GM20000 (cell line): ENCODE results near the gene FANCL.
"Not testable (repeated sequence)": the region's sequence is repeated elsewhere in the genome, so short reads cannot be mapped to it uniquely, and the experiment has no call there.

Experiments used
- DNase-seq: peaks from one replicate; pipeline ENCODE4 v3.0.0; 2012; ENCODE audit warnings: low spot score
- TF ChIP-seq, protein P1 (sequence below): IDR thresholded peaks from 2 replicates; pipeline ENCODE4 v1.5.1; 2012; ENCODE audit warnings: mild to moderate bottlenecking, control low read depth; ENCODE audit errors: extremely low read depth, missing control alignments

FANCL gene

DNA sequence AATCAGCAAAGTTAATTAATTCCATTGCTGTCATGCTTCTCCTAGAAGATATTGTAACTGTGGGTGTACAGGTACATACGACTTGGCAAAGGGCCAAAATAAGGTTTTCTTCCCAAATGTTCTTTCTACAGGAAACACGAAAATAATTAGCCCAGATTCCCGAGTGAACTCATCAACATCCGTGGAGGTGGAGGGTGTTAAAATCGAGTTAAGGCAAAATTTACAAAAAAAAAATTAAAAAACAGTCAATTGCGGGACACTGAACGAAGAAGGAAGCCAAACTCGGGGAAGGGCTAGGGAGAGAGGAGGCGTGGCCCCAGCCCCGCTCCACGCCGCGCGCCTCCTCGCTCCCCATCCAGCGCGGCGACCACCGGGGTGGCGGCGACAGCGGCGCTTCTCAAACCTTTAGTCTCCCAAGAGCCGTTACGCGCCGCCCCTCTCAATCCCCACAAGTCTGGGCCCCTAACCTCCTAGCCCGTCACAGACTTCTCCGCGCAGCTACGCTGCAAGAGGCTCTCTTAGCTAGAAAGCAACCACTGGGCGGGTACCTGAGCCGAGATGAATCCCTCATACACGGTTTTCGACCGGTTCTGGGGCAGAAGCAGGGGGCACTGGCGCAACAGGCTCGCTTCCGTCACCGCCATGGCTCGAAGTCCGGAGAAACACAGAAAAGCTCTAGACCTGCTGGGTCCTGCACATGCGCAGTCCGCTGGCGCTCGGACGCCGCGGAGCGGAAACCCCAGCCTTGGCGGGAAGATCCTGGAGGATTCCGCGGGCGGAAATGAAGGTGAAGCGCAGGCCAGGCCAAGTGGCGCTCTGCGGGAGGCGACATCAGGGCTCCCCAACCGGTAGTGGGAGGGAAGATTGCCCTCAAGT, at the start of gene FANCL:
TSS of gene FANCL (minus strand) at position 656 of the 876 bp plus-strand sequence. CDS start at position 644, 12 bp downstream.
- TF ChIP-seq, protein P1, sequence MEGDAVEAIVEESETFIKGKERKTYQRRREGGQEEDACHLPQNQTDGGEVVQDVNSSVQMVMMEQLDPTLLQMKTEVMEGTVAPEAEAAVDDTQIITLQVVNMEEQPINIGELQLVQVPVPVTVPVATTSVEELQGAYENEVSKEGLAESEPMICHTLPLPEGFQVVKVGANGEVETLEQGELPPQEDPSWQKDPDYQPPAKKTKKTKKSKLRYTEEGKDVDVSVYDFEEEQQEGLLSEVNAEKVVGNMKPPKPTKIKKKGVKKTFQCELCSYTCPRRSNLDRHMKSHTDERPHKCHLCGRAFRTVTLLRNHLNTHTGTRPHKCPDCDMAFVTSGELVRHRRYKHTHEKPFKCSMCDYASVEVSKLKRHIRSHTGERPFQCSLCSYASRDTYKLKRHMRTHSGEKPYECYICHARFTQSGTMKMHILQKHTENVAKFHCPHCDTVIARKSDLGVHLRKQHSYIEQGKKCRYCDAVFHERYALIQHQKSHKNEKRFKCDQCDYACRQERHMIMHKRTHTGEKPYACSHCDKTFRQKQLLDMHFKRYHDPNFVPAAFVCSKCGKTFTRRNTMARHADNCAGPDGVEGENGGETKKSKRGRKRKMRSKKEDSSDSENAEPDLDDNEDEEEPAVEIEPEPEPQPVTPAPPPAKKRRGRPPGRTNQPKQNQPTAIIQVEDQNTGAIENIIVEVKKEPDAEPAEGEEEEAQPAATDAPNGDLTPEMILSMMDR = no peak
- DNase-seq = peak; percentile 91

DNA sequence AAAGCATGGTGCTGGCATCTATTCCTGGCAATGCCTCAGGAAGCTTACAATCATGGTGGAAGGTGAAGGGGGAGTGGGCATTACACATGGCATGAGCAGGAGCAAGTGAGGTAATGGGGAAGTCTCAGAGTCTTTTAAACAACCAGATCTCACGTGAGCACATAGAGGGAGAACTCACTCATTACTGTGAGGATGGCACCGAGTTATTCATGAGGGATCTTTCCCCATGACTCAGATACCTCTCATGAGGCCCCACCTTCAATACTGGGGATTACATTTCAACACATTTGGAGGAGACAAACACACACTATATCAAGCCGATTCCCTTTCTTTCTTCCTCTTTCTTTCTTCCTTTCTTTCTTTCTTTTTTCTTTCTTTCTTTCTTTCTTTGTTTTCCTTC, 47.9 kb upstream of the FANCL start:
- no peak for DNase-seq

DNA sequence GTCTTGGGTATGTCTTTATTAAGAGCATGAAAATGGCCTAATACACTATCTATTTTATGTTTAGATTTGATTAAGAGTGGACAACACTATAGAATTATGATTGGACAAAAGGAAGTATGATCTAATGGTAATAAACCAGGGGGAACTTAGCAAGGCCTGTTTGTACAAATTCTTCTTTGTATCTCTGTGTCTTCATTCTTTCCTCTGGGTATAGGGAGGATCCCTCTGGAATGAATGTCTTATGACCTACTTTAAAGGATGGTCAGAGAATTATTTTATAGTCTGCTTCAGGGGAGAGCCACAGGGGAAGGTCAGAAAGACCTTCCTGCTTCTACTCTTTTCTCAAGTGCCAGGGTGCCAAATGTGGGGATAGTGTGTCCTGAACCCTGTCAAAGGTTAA, 42.8 kb upstream of the FANCL start:
- no peak for DNase-seq
- TF ChIP-seq, protein P1 = no peak

More for the DNA sequence above, 47.9 kb upstream of the FANCL start:
- TF ChIP-seq, protein P1 = no peak

DNA sequence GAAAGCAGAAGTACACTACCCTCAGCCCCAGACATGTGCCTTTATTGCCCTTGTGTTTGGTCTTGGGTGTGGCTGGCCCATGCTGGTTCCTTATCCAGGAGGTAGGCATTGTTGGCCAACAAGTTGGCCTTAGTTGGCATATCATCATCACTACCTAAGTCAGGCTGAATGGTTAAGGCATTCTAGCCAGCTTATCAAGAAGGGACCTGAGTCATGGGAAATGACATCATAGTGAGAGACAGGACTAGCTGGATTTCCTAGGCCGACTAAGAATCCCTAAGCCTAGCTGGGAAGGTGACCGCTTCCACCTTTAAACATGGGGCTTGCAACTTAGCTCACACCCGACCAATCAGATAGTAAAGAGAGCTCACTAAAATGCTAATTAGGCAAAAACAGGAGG, 34.0 kb upstream of the FANCL start:
- DNase-seq = not testable (repeated sequence)

DNA sequence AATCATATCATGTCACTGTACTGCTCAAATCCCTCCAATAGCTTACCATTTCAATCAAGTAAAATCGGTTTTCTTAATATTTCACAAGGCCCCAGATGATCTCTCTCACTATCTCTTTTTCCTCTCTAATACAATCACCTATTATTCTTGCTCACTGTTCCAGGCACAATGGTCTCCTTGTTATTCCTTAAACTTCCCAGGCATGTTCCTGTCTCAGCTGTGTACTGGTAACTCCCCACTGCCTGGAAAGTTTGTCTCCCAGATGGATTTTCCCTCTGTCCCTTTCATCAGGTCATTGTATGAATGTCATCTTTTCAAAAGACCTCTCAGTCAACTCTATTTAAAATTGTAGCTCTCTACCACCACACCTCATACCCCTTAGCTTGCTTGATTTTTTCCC, 30.7 kb upstream of the FANCL start:
- DNase-seq = no peak
- TF ChIP-seq, protein P1 = no peak

DNA sequence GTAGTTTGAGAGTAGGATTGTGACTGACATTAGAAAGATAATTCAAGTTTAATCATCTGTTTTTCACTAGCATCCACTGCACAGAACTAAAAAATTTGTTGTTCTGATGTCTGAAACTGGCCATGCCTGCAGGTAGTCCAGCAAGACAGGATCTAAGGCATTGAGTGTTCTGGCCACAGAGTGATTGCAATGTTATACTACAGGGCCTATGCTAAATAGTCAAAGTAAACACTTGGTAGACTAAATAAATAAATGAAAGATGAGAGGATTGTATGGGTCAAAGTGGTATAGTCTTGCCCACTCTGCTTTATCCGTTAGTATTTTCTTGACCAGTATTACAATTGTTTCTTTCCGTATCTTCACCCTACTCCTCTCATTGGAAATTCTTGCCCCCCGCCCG, 27.6 kb upstream of the FANCL start:
- DNase-seq = no peak
- TF ChIP-seq, protein P1 = no peak

DNA sequence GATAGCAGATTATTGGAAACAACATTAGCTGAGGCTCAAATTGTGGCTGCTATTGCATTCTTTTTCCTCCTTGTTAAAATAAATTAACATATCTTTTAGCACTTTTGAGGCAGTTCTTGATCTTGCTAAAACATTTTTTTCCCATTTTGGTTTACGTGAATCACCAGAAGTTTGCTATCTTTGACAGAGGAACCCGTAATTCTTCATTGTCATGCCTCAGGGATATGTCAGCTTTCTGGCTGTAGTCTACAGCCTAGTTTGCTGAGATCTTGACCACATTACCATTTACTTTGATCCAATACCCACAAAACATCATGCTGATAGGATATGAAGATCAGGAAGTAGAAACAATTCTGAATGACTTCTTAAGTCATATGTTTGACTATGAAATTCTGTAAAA, 25.1 kb upstream of the FANCL start:
- TF ChIP-seq, protein P1 = no peak
- DNase-seq = no peak

DNA sequence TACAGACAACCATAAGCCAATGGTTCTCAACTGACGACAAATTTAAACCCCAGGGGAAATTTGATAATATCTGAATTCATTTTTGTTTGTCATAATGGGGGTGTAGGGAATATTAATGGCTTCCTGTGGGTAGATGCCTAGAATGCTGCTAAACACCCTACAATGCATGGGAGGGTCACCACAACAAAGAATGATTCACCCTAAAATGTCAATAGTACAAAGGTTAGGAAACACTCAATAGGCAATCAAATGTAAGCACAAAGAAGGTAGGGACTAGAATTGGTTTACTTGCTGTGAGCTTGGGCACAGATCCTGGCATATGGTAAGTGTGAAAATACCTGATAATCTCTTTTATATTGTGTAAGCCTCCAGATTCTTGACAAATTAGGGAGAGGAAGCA, 20.1 kb upstream of the FANCL start:
- TF ChIP-seq, protein P1 = no peak

DNA sequence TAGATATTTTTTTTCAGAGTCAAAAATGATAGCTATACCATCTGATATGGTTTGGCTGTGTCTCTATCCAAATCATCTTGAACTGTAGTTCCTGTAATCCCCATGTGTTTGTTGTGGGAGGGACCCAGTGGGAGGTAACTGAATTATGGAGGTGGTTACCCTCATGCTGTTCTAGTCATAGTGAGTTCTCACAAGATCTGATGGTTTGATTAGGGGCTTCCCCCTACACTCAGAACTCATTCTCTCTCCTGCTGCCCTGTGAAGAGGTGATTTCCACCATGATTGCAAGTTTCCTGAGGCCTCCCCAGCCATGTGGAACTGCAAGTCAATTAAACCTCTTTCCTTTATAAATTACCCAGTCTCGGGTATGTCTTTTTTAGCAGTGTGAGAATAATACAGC, 17.3 kb upstream of the FANCL start:
- not testable (repeated sequence) for DNase-seq

More for the DNA sequence above, 20.1 kb upstream of the FANCL start:
- no peak for DNase-seq

DNA sequence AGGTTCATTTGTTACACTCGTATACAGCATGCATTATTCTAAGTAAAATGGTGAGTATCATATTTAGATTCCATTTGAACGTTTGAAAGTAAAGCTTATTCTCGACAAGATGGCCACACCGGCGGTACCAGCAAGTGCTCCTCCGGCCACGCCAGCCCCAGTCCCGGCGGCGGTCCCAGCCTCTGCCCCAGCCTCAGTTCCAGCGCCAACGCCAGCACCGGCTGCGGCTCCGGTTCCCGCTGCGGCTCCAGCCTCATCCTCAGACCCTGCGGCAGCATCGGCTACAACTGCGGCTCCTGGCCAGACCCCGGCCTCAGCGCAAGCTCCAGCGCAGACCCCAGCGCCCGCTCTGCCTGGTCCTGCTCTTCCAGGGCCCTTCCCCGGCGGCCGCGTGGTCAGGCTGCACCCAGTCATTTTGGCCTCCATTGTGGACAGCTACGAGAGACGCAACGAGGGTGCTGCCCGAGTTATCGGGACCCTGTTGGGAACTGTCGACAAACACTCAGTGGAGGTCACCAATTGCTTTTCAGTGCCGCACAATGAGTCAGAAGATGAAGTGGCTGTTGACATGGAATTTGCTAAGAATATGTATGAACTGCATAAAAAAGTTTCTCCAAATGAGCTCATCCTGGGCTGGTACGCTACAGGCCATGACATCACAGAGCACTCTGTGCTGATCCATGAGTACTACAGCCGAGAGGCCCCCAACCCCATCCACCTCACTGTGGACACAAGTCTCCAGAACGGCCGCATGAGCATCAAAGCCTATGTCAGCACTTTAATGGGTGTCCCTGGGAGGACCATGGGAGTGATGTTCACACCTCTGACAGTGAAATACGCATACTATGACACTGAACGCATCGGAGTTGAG, 10.4 kb upstream of the FANCL start:
- DNase-seq = not testable (repeated sequence)
